ENCODE measurements around the gene RICTOR.

RICTOR gene

GRCh38 chr5:38932854-38933408 is 141.3 kb downstream of the RICTOR start:
- DNase-seq: peak; percentile 8

GRCh38 chr5:38931731-38932130 is 142.5 kb downstream of the RICTOR start:
- DNase-seq: no peak

- DNase-seq: no peak
Measured at GRCh38 chr5:38929838-38930237, 144.4 kb downstream of the RICTOR start.

- DNase-seq: no peak
Measured at GRCh38 chr5:38927470-38927869, 146.7 kb downstream of the RICTOR start.

- no peak for DNase-seq
Measured at GRCh38 chr5:38926121-38926520, 148.1 kb downstream of the RICTOR start.

- no peak for DNase-seq
Measured at GRCh38 chr5:38925154-38925925, 148.9 kb downstream of the RICTOR start.

GRCh38 chr5:38923661-38924451 is 150.3 kb downstream of the RICTOR start:
- DNase-seq: no peak

GRCh38 chr5:38922199-38922598 is 152.0 kb downstream of the RICTOR start:
- DNase-seq: peak; percentile 71

- peak; percentile 31 for DNase-seq
Measured at GRCh38 chr5:38921174-38921573, 153.0 kb downstream of the RICTOR start.

GRCh38 chr5:38916802-38917201 is 157.4 kb downstream of the RICTOR start:
- DNase-seq: no peak

GRCh38 chr5:38913714-38914113 is 160.5 kb downstream of the RICTOR start:
- no peak for DNase-seq

- no peak for DNase-seq
Measured at GRCh38 chr5:38911933-38912332, 162.3 kb downstream of the RICTOR start.

GRCh38 chr5:38906503-38906902 is 167.7 kb downstream of the RICTOR start:
- DNase-seq: no peak

- no peak for DNase-seq
Measured at GRCh38 chr5:38905516-38905915, 168.7 kb downstream of the RICTOR start.

GRCh38 chr5:38899936-38900335 is 174.3 kb downstream of the RICTOR start:
- DNase-seq: no peak

GRCh38 chr5:38896760-38897159 is 177.4 kb downstream of the RICTOR start:
- no peak for DNase-seq

GRCh38 chr5:38892363-38892762 is 181.8 kb downstream of the RICTOR start:
- DNase-seq: no peak

- DNase-seq: no peak
Measured at GRCh38 chr5:38891563-38891962, 182.6 kb downstream of the RICTOR start.

GRCh38 chr5:38889424-38889823 is 184.8 kb downstream of the RICTOR start:
- DNase-seq: no peak

- DNase-seq: peak; percentile 12
Measured at GRCh38 chr5:38888041-38888440, 186.2 kb downstream of the RICTOR start.

All from hematopoietic multipotent progenitor cell treated with erythropoietin and hydrocortisone succinate and interleukin-3 and kit ligand, for 4 days (in vitro differentiated cells).